GM23338 (cell line): Measurements from ENCODE around the gene PARD6A. TPM values are rescaled to one million over a fixed set of nuclear protein-coding genes. Genes with fewer than 3 reads are reported as not detected.

Source experiments
- ATAC-seq: fragments of 200-7000 bp; cut with Tn5 transposase; 3 replicates; pipeline ENCODE4 v1.9.1; 2020
- DNase-seq: peaks from one replicate; pipeline ENCODE4 v3.0.0-alpha.2; 2015; ENCODE audit warnings: low spot score
- H2AFZ ChIP-seq: fragments of 200-600 bp; sonication (generic); 2 replicates; pipeline ENCODE4 v1.8.0; 2016; ENCODE audit warnings: antibody characterized with exemption, mild to moderate bottlenecking, moderate library complexity
- H3F3A ChIP-seq: fragments of 200-600 bp; sonication (generic); replicated peaks from 2 replicates; pipeline ENCODE4 v1.8.0; 2017; ENCODE audit warnings: antibody characterized with exemption, mixed run types, low read depth
- H3K27ac ChIP-seq: fragments of 200-600 bp; sonication (generic); 2 replicates; pipeline ENCODE4 v1.6.1; 2016; ENCODE audit warnings: low read depth
- H3K27me3 ChIP-seq: fragments of 200-600 bp; sonication (generic); 2 replicates; pipeline ENCODE4 v1.8.0; 2016; ENCODE audit warnings: mild to moderate bottlenecking, mixed run types, moderate library complexity; ENCODE audit not compliant: insufficient read depth
- H3K36me3 ChIP-seq: fragments of 200-600 bp; sonication (generic); 2 replicates; pipeline ENCODE4 v1.8.0; 2016; ENCODE audit warnings: mild to moderate bottlenecking; ENCODE audit not compliant: insufficient read depth
- H3K4me1 ChIP-seq: fragments of 200-600 bp; sonication (generic); 2 replicates; pipeline ENCODE4 v1.8.0; 2016; ENCODE audit warnings: mild to moderate bottlenecking, moderate library complexity; ENCODE audit not compliant: insufficient read depth
- H3K4me2 ChIP-seq: fragments of 200-600 bp; sonication (generic); 2 replicates; pipeline ENCODE4 v1.7.1; 2017; ENCODE audit warnings: mixed run types
- H3K4me3 ChIP-seq: fragments of 200-600 bp; sonication (generic); 2 replicates; pipeline ENCODE4 v1.6.1; 2016; ENCODE audit warnings: mixed run types
- H3K79me2 ChIP-seq: fragments of 200-600 bp; sonication (generic); replicated peaks from 2 replicates; pipeline ENCODE4 v1.8.0; 2017; ENCODE audit warnings: mild to moderate bottlenecking; ENCODE audit not compliant: insufficient read depth
- H3K9me2 ChIP-seq: fragments of 200-600 bp; sonication (generic); 2 replicates; pipeline ENCODE4 v1.8.0; 2017; ENCODE audit not compliant: insufficient read depth
- H4K20me1 ChIP-seq: fragments of 200-600 bp; sonication (generic); replicated peaks from 2 replicates; pipeline ENCODE4 v1.8.0; 2017; ENCODE audit warnings: mild to moderate bottlenecking; ENCODE audit not compliant: insufficient read depth
- H3K27ac Mint-ChIP-seq: 2 replicates; pipeline ENCODE4 v1.8.0; 2020; ENCODE audit warnings: inconsistent platforms, mild to moderate bottlenecking, moderate library complexity, mixed read lengths
- H3K27me3 Mint-ChIP-seq: 3 replicates; pipeline ENCODE4 v1.8.0; 2022; ENCODE audit warnings: low read depth, mild to moderate bottlenecking, moderate library complexity, mixed read lengths, inconsistent platforms; ENCODE audit not compliant: insufficient read depth, poor library complexity
- H3K36me3 Mint-ChIP-seq: 3 replicates; pipeline ENCODE4 v1.8.0; 2021; ENCODE audit warnings: low read depth, mild to moderate bottlenecking, inconsistent platforms, moderate library complexity, mixed read lengths
- H3K4me1 Mint-ChIP-seq: 3 replicates; pipeline ENCODE4 v1.8.0; 2020; ENCODE audit warnings: mild to moderate bottlenecking, inconsistent platforms, mixed read lengths
- H3K4me3 Mint-ChIP-seq: 3 replicates; pipeline ENCODE4 v1.8.0; 2021; ENCODE audit warnings: moderate library complexity, mild to moderate bottlenecking, inconsistent platforms, mixed read lengths
- H3K9me3 Mint-ChIP-seq: 3 replicates; pipeline ENCODE4 v1.8.0; 2020; ENCODE audit warnings: moderate library complexity, mild to moderate bottlenecking, inconsistent platforms, mixed read lengths
- CREB1 ChIP-seq: fragments of 250-450 bp; sonication (Bioruptor Pico); IDR thresholded peaks from 2 replicates; pipeline ENCODE4 v1.5.0; 2020; ENCODE audit warnings: low read depth, mild to moderate bottlenecking, moderate library complexity
- ETS1 ChIP-seq: IDR thresholded peaks from 2 replicates; pipeline ENCODE4 v1.6.1; 2016; ENCODE audit warnings: antibody characterized with exemption
- EZH2 ChIP-seq: fragments of 200-600 bp; sonication (generic); IDR thresholded peaks from one replicate; pipeline ENCODE4 v1.8.0; 2017; ENCODE audit warnings: antibody characterized with exemption, mild to moderate bottlenecking, low read depth; ENCODE audit not compliant: unreplicated experiment
- EZH2phosphoT487 ChIP-seq: fragments of 200-600 bp; sonication (generic); IDR thresholded peaks from one replicate; pipeline ENCODE4 v1.8.1; 2018; ENCODE audit warnings: antibody characterized with exemption; ENCODE audit not compliant: unreplicated experiment
- NANOG ChIP-seq: IDR thresholded peaks from 2 replicates; pipeline ENCODE4 v1.6.1; 2016; ENCODE audit warnings: antibody characterized with exemption, borderline replicate concordance
- POLR2AphosphoS5 ChIP-seq: IDR thresholded peaks from 2 replicates; pipeline ENCODE4 v1.6.1; 2016; ENCODE audit warnings: antibody characterized with exemption, low read depth
- REST ChIP-seq: IDR thresholded peaks from one replicate; pipeline ENCODE4 v1.6.1; 2018; ENCODE audit warnings: antibody characterized with exemption; ENCODE audit not compliant: unreplicated experiment
- STAT1 ChIP-seq: IDR thresholded peaks from one replicate; pipeline ENCODE4 v1.6.1; 2016; ENCODE audit warnings: antibody characterized with exemption; ENCODE audit not compliant: unreplicated experiment
- ZNF114 ChIP-seq: fragments of 250-450 bp; sonication (Bioruptor Pico); IDR thresholded peaks from 2 replicates; pipeline ENCODE4 v1.5.0; 2020; ENCODE audit warnings: mild to moderate bottlenecking, moderate library complexity
- ZNF331 ChIP-seq: fragments of 250-450 bp; sonication (Bioruptor Pico); IDR thresholded peaks from 2 replicates; pipeline ENCODE4 v1.5.0; 2020; ENCODE audit warnings: low read depth, mild to moderate bottlenecking, moderate library complexity
- ZNF462 ChIP-seq: fragments of 250-450 bp; sonication (Bioruptor Pico); IDR thresholded peaks from 2 replicates; pipeline ENCODE4 v1.5.0; 2020; ENCODE audit warnings: mild to moderate bottlenecking, moderate library complexity
- polyA plus RNA-seq: library from polyadenylated mRNA; unstranded; fragments of >200 nt; fragmentation: Nextera tagmentation; extraction: Ambion mirVana; gene quantifications from 2 replicates; pipeline ENCODE4 v1.2.1, GENCODE V29; 2016
- total RNA-seq: library from RNA; depleted of rRNA; stranded (reverse); fragments of >200 nt; shearing (Covaris generic); gene quantifications from 2 replicates; pipeline ENCODE4 v1.2.3, GENCODE V29; 2014

The PARD6A gene
- total and polyA plus RNA-seq, 2 experiments from 2014 or later: 11.1 to 15.7 TPM

- no peak overlapping the region for H3K27ac Mint-ChIP-seq
- no peak overlapping the region for H3K4me3 Mint-ChIP-seq
- H3K4me1 Mint-ChIP-seq: peaks cover 20% of the 10 kb centered on the region
- peaks cover 90% of the 10 kb centered on the region for H3K79me2 ChIP-seq
- ATAC-seq (no peak), DNase-seq (no peak)
- TF ChIP-seq EZH2 (no peak), ZNF114 (CRISPR knock-in tag) (no peak), ZNF331 (no peak)
- peaks cover 22% of the 10 kb centered on the region for H3K4me1 ChIP-seq
- H3K27me3 ChIP-seq: no peaks in the 10 kb centered on the region
- H3K4me3 ChIP-seq: no peak overlapping the region
- peaks cover 3% of the 10 kb centered on the region for H3K27me3 Mint-ChIP-seq
- peaks cover 8% of the 10 kb centered on the region; the same call in 1 of the 2 replicates for H3F3A ChIP-seq
- no peaks in the 10 kb centered on the region for H3K36me3 ChIP-seq
- H3K9me3 Mint-ChIP-seq: no peaks in the 10 kb centered on the region
- peaks cover 10% of the 10 kb centered on the region; the same call in 1 of the 2 replicates for H4K20me1 ChIP-seq
- H3K36me3 Mint-ChIP-seq: no peaks in the 10 kb centered on the region; the same call in 2 of the 3 replicates
- no peak overlapping the region for H2AFZ ChIP-seq
- no peak overlapping the region for H3K4me2 ChIP-seq
- H3K9me2 ChIP-seq: no peaks in the 10 kb centered on the region
- no peak overlapping the region for H3K27ac ChIP-seq
These were observed 47.0 kb downstream of the PARD6A start for GRCh38 chr16:67707790-67708189.

GRCh38 chr16:67708368-67708771 lies 47.6 kb downstream of the PARD6A start:
- ATAC-seq: no peak; the same call in 2 of the 3 replicates
- TF ChIP-seq NANOG (no peak), ZNF114 (CRISPR knock-in tag) (no peak), EZH2 (no peak), EZH2phosphoT487 (no peak), ZNF331 (no peak), STAT1 (no peak), ETS1 (no peak), CREB1 (no peak), POLR2AphosphoS5 (no peak), ZNF462 (no peak), REST (no peak)

More at GRCh38 chr16:67708368-67708771, 47.6 kb downstream of the PARD6A start:
- Histone ChIP-seq H3K9me2 (no peaks in the 10 kb centered on the region), H3K36me3 (no peaks in the 10 kb centered on the region), H3F3A (peaks cover 8% of the 10 kb centered on the region; the same call in 1 of the 2 replicates), H3K27ac (no peak overlapping the region), H3K4me1 (peaks cover 24% of the 10 kb centered on the region), H3K4me2 (peak overlapping the region; percentile 42), H3K4me3 (no peak overlapping the region), H3K27me3 (no peaks in the 10 kb centered on the region), H4K20me1 (peaks cover 15% of the 10 kb centered on the region; the same call in 1 of the 2 replicates), H3K79me2 (peaks cover 90% of the 10 kb centered on the region), H2AFZ (no peak overlapping the region)
- H3K9me3 Mint-ChIP-seq: no peaks in the 10 kb centered on the region
- H3K27me3 Mint-ChIP-seq: peaks cover 3% of the 10 kb centered on the region
- no peak overlapping the region for H3K4me3 Mint-ChIP-seq
- no peak overlapping the region for H3K27ac Mint-ChIP-seq
- H3K4me1 Mint-ChIP-seq: peaks cover 22% of the 10 kb centered on the region
- peaks cover 4% of the 10 kb centered on the region; the same call in 1 of the 3 replicates for H3K36me3 Mint-ChIP-seq
- DNase-seq: no peak
